Activated T-cell treated with anti-CD3 and anti-CD28 coated beads, Interleukin-2, amount 50 U/mL, for 72 hours (primary cell): ENCODE measurements around the gene TUBA4B. TPM values are rescaled to one million over a fixed set of nuclear protein-coding genes. Genes with fewer than 3 reads are reported as not detected.

Experiments used
- ATAC-seq, 2 donors: fragments of 150-1000 bp; cut with Tn5 transposase; replicated peaks in 1 of 2; 2 replicates each; pipeline ENCODE4 v1.10.0; 2021; ENCODE audit warnings: moderate library complexity in 2 of 2, mild to moderate bottlenecking in 1 of 2
- DNase-seq, 2 donors: peaks; one replicate each; pipeline ENCODE4 v3.0.0; 2021 to 2022; ENCODE audit warnings: mixed read lengths in 1 of 2
- H3K27ac Mint-ChIP-seq: one replicate; pipeline ENCODE4 v1.8.0; 2022; ENCODE audit warnings: mild to moderate bottlenecking, moderate library complexity, mixed read lengths
- H3K27me3 Mint-ChIP-seq: one replicate; pipeline ENCODE4 v1.8.0; 2022; ENCODE audit warnings: low read depth, mixed read lengths
- H3K36me3 Mint-ChIP-seq, 2 donors: one replicate each; pipeline ENCODE4 v1.8.0; 2022; ENCODE audit warnings: mixed read lengths in 2 of 2, mild to moderate bottlenecking in 1 of 2; ENCODE audit not compliant: insufficient read depth in 2 of 2
- H3K4me1 Mint-ChIP-seq: one replicate; pipeline ENCODE4 v1.8.0; 2022; ENCODE audit warnings: low read depth, mixed read lengths
- H3K4me3 Mint-ChIP-seq, 2 donors: one replicate each; pipeline ENCODE4 v1.8.0; 2022; ENCODE audit warnings: mild to moderate bottlenecking in 2 of 2, mixed read lengths in 2 of 2, moderate library complexity in 2 of 2
- H3K9me3 Mint-ChIP-seq, 2 donors: one replicate each; pipeline ENCODE4 v1.8.0; 2022; ENCODE audit warnings: mixed read lengths in 2 of 2
- total RNA-seq, 2 donors: library from RNA; stranded (reverse); gene quantifications; one replicate each; pipeline ENCODE4 v1.2.3, GENCODE V29; 2022

Gene TUBA4B
- total RNA-seq, 2 donors from 2014 or later: not detected

- Mint-ChIP-seq H3K9me3 (no peaks in the 10 kb centered on the region), H3K4me3 (no peak overlapping the region), H3K27ac (no peak overlapping the region), H3K36me3 (no peaks in the 10 kb centered on the region), H3K4me1 (no peaks in the 10 kb centered on the region), H3K27me3 (no peaks in the 10 kb centered on the region)
- no peak for DNase-seq
- ATAC-seq: no peak
Measured at GRCh38 chr2:219266232-219266631, 13.2 kb downstream of the TUBA4B start.

- no peaks in the 10 kb centered on the region for H3K4me1 Mint-ChIP-seq
- H3K27me3 Mint-ChIP-seq: no peaks in the 10 kb centered on the region
- no peaks in the 10 kb centered on the region for H3K9me3 Mint-ChIP-seq
- H3K27ac Mint-ChIP-seq: no peak overlapping the region
- ATAC-seq (no peak), DNase-seq (no peak)
- H3K4me3 Mint-ChIP-seq: no peak overlapping the region
- H3K36me3 Mint-ChIP-seq: no peaks in the 10 kb centered on the region
Measured at GRCh38 chr2:219266886-219267285, 13.8 kb downstream of the TUBA4B start.

- H3K27ac Mint-ChIP-seq: no peak overlapping the region
- DNase-seq: no peak
- no peaks in the 10 kb centered on the region for H3K9me3 Mint-ChIP-seq
- no peaks in the 10 kb centered on the region for H3K4me1 Mint-ChIP-seq
- no peaks in the 10 kb centered on the region for H3K27me3 Mint-ChIP-seq
- no peak overlapping the region for H3K4me3 Mint-ChIP-seq
- H3K36me3 Mint-ChIP-seq: no peaks in the 10 kb centered on the region
- ATAC-seq: no peak
Measured at GRCh38 chr2:219268294-219268693, 15.3 kb downstream of the TUBA4B start.

- no peak overlapping the region for H3K27ac Mint-ChIP-seq
- no peaks in the 10 kb centered on the region for H3K4me1 Mint-ChIP-seq
- no peak overlapping the region for H3K4me3 Mint-ChIP-seq
- no peak for DNase-seq
- no peaks in the 10 kb centered on the region for H3K27me3 Mint-ChIP-seq
- no peaks in the 10 kb centered on the region for H3K9me3 Mint-ChIP-seq
- ATAC-seq: no peak
- no peaks in the 10 kb centered on the region for H3K36me3 Mint-ChIP-seq
Measured at GRCh38 chr2:219269362-219270054, 16.5 kb downstream of the TUBA4B start.

- H3K9me3 Mint-ChIP-seq: no peaks in the 10 kb centered on the region
- no peak overlapping the region for H3K4me3 Mint-ChIP-seq
- ATAC-seq: no peak
- DNase-seq: no peak
- H3K4me1 Mint-ChIP-seq: no peaks in the 10 kb centered on the region
- H3K27ac Mint-ChIP-seq: no peak overlapping the region
- H3K36me3 Mint-ChIP-seq: no peaks in the 10 kb centered on the region
- no peaks in the 10 kb centered on the region for H3K27me3 Mint-ChIP-seq
Measured at GRCh38 chr2:219270055-219270372, 17.0 kb downstream of the TUBA4B start.

GRCh38 chr2:219271021-219271420 lies 18.0 kb downstream of the TUBA4B start:
- no peak overlapping the region for H3K4me3 Mint-ChIP-seq
- H3K9me3 Mint-ChIP-seq: no peaks in the 10 kb centered on the region
- H3K4me1 Mint-ChIP-seq: no peaks in the 10 kb centered on the region
- DNase-seq: no peak
- H3K27ac Mint-ChIP-seq: no peak overlapping the region
- no peaks in the 10 kb centered on the region for H3K36me3 Mint-ChIP-seq
- ATAC-seq: no peak
- no peaks in the 10 kb centered on the region for H3K27me3 Mint-ChIP-seq

GRCh38 chr2:219272356-219272755 lies 19.3 kb downstream of the TUBA4B start:
- Mint-ChIP-seq H3K36me3 (no peaks in the 10 kb centered on the region), H3K9me3 (no peaks in the 10 kb centered on the region), H3K27me3 (no peaks in the 10 kb centered on the region)

GRCh38 chr2:219272995-219273394 lies 20.0 kb downstream of the TUBA4B start:
- H3K9me3 Mint-ChIP-seq: no peaks in the 10 kb centered on the region
- peaks cover 11% of the 10 kb centered on the region for H3K4me1 Mint-ChIP-seq
- no peaks in the 10 kb centered on the region for H3K27me3 Mint-ChIP-seq
- no peak for DNase-seq
- H3K36me3 Mint-ChIP-seq: no peaks in the 10 kb centered on the region
- no peak overlapping the region for H3K27ac Mint-ChIP-seq
- no peak overlapping the region for H3K4me3 Mint-ChIP-seq
- ATAC-seq: no peak

More at GRCh38 chr2:219272356-219272755, 19.3 kb downstream of the TUBA4B start:
- ATAC-seq (no peak), DNase-seq (no peak)
- Mint-ChIP-seq H3K27ac (no peak overlapping the region), H3K4me3 (no peak overlapping the region), H3K4me1 (peaks cover 5% of the 10 kb centered on the region)

GRCh38 chr2:219273937-219274336 lies 20.9 kb downstream of the TUBA4B start:
- Mint-ChIP-seq H3K4me1 (peaks cover 21% of the 10 kb centered on the region), H3K27ac (no peak overlapping the region), H3K36me3 (no peaks in the 10 kb centered on the region), H3K9me3 (no peaks in the 10 kb centered on the region), H3K4me3 (no peak overlapping the region), H3K27me3 (no peaks in the 10 kb centered on the region)
- ATAC-seq: no peak
- DNase-seq: no peak

GRCh38 chr2:219274361-219274921 lies 21.4 kb downstream of the TUBA4B start:
- Mint-ChIP-seq H3K27me3 (no peaks in the 10 kb centered on the region), H3K4me3 (no peak overlapping the region), H3K4me1 (peaks cover 23% of the 10 kb centered on the region), H3K9me3 (no peaks in the 10 kb centered on the region), H3K36me3 (no peaks in the 10 kb centered on the region), H3K27ac (no peak overlapping the region)
- DNase-seq (no peak), ATAC-seq (no peak)

- Mint-ChIP-seq H3K4me3 (peak overlapping the region; percentile 87 to 94), H3K27ac (peak overlapping the region; percentile 95), H3K27me3 (no peaks in the 10 kb centered on the region), H3K36me3 (peaks cover 3 to 4% of the 10 kb centered on the region in 2 donors), H3K9me3 (no peaks in the 10 kb centered on the region), H3K4me1 (peaks cover 44% of the 10 kb centered on the region)
- ATAC-seq: peak in 1 of 2 donors; percentile 7
- DNase-seq: peak; percentile 78 to 83
Measured at GRCh38 chr2:219277703-219278654, 24.9 kb downstream of the TUBA4B start.

- Mint-ChIP-seq H3K4me3 (peak overlapping the region; percentile 87 to 94), H3K4me1 (peaks cover 44% of the 10 kb centered on the region), H3K9me3 (no peaks in the 10 kb centered on the region), H3K36me3 (peaks cover 5% of the 10 kb centered on the region in 2 donors), H3K27me3 (no peaks in the 10 kb centered on the region), H3K27ac (peak overlapping the region; percentile 95)
- DNase-seq: no peak
- no peak for ATAC-seq
Measured at GRCh38 chr2:219278655-219279150, 25.7 kb downstream of the TUBA4B start.
